ENCODE data around the gene SUSD1.

Gene SUSD1

GRCh38 chr9:112010537-112010936 is 164.6 kb downstream of the SUSD1 start:
- FAIRE-seq = no peak

DNA sequence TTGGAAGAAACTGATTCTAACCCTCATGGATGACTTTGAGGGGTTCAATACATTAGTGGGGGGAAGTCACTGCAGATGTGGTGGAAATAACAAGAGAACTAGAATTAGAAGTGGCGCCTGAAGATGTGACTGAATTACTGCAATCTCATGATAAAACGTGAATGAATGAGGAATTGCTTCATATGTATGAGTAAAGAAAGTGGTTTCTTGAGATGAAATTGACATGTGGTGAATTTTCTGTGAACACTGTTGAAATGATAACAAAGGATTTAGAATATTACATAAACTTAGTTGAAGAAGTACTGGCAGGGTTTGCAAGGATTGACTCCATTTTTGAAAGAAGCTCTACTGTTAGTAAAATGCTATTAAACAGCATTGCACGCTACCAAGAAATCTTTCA is 165.4 kb downstream of the SUSD1 start:
- FAIRE-seq = no peak

DNA sequence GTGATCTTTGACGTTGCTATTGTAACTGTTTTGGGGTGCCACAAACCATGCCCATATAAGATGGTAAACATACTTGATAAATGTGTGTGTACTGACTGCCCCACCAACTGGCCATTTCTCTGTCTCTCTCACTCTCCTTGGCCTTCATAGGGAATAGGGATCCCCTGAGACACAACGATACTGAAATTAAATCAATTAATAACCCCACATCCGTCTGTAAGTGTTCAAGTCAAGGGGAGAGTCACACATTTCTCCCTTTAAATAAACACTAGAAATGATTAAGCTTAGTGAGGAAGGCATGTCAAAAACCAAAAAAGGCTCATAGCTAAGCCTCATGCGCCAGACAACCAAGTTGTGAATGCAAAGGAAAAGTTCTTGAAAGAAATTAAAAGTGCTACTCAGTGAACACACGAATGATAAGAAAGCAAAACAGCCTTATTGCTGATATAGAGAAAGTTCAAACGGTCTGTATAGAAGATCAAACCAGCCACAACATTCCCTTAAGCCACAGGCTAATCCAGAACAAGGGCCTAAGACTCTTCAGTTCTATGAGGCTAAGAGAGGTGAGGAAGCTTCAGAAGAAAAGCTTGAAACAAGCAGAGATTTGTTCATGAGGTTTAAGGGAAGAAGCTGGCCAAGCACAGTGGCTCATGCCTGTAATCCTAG is 167.4 kb downstream of the SUSD1 start:
- no peak for FAIRE-seq

GRCh38 chr9:112006361-112007020 is 168.6 kb downstream of the SUSD1 start:
- FAIRE-seq = no peak

DNA sequence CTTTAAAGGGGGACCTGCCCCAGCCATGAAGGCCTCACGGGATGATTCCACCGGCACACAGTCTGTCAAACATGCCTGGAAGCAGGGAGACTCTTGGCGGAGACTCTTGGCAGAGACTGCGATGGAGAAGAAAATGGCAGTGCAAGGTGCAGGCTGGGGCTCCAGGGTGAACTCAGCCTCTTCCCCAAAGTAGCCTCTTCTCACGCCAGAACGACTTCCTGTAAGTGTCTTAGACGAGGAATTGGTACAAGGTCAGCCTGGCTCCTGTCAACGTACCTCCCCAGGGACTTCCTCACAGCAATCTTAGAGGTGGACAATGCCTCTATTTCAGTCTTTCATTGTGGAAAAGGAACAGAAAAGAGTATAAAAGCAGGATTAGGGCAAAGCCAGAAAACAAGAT is 169.2 kb downstream of the SUSD1 start:
- no peak for FAIRE-seq

GRCh38 chr9:112003538-112003937 is 171.6 kb downstream of the SUSD1 start:
- no peak for FAIRE-seq

DNA sequence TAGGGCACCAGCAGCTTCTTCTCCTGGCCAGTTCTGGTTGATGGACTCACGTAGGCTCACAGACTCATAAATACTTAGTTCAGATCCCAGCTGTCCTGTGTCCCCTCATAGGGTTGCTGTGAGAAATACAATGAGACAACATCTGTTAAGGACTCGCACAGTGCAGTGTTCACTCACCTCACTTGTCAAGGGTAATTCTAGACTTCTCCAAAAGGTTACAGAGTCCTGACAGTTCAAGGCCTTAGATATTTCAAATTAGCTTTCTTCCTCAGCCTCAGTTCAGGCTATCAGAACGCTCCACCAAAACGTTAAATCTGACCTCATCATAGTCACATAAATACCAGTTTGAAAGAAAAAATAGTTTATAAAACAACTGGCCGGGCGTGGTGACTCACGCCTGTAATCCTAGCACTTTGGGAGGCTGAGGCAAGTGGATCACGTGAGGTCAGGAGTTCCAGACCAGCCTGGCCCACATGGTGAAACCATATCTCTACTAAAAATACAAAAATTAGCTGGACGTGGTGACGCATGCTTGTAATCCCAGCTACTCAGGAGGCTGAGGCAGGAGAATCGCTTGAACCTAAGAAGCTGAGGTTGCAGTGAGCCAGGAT is 172.1 kb downstream of the SUSD1 start:
- FAIRE-seq = no peak

GRCh38 chr9:112002131-112002846 is 172.8 kb downstream of the SUSD1 start:
- FAIRE-seq = no peak

GRCh38 chr9:112000743-112001142 is 174.4 kb downstream of the SUSD1 start:
- no peak for FAIRE-seq

GRCh38 chr9:111999319-111999718 is 175.8 kb downstream of the SUSD1 start:
- FAIRE-seq = no peak

- no peak for FAIRE-seq
These were observed 177.3 kb downstream of the SUSD1 start for GRCh38 chr9:111997831-111998230.

DNA sequence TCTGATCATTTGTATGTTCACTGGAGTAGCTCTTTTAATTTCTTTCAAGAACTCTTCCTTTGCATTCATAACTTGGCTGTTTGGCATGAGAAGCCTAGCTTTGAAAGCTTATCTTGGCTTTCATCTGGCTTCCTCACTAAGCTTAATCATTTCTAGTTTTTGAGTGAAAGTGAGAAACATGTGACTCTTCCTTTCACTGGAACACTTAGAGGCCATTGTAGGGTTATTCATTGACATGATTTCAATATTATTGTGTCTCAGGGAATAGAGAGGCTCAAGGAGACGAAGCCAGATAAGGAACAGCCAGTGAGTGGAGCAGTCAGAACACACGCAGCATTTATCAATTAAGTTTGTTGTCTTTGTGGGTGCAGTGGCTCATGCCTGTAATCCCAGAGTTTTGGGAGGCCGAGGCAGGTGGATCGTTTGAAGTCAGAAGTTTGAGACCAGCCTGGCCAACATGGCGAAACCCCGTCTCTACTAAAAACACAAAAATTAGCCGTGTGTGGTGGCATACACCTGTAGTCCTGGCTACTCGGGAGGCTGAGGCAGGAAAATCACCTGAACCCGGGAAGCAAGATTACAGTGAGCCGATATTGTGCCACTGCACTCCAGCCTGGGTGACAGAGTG is 180.2 kb downstream of the SUSD1 start:
- no peak for FAIRE-seq

DNA sequence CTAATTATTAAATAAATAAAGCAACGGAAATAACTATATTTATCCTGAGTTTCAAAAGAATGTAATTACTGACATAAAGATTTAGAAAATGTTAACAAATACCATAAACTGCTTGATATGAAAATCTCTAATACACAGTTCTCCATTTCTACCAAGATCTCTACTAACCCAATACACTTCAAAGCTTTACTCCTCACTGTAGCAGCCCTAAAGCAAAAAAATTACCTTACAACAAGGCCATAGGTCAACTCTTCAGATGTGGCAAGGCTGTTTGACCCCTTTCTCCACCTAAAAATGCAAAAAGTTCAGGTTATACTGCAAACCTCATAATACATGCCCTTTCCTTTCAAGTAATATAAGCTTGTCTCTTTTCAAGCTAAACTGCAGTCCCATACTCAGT is 181.8 kb downstream of the SUSD1 start:
- no peak for FAIRE-seq

GRCh38 chr9:111992523-111992922 is 182.6 kb downstream of the SUSD1 start:
- no peak for FAIRE-seq

GRCh38 chr9:111991179-111991578 is 183.9 kb downstream of the SUSD1 start:
- no peak for FAIRE-seq
